Measurements from ENCODE around the gene OGDH.
A peak's percentile ranks its signal among the peaks of the same experiment; 100 is the strongest.
"Not testable (repeated sequence)": the region's sequence is repeated elsewhere in the genome, so short reads cannot be mapped to it uniquely, and the experiment has no call there.

The OGDH gene

GRCh38 chr7:44673771-44674170 is 67.3 kb downstream of the OGDH start:
- no peak for ATAC-seq

GRCh38 chr7:44674381-44674780 is 68.0 kb downstream of the OGDH start:
- ATAC-seq: no peak

GRCh38 chr7:44676776-44677175 is 70.3 kb downstream of the OGDH start:
- no peak for ATAC-seq

- ATAC-seq: no peak
Measured at GRCh38 chr7:44678101-44678470, 71.7 kb downstream of the OGDH start.

- no peak for ATAC-seq
Measured at GRCh38 chr7:44678471-44679179, 72.2 kb downstream of the OGDH start.

GRCh38 chr7:44681645-44682044 is 75.2 kb downstream of the OGDH start:
- peak in 1 of 2 donors; percentile 24 for ATAC-seq

- no peak for ATAC-seq
Measured at GRCh38 chr7:44685723-44686122, 79.3 kb downstream of the OGDH start.

GRCh38 chr7:44689427-44689826 is 83.0 kb downstream of the OGDH start:
- ATAC-seq: peak in 1 of 2 donors; percentile 60

- no peak for ATAC-seq
Measured at GRCh38 chr7:44693641-44694313, 87.3 kb downstream of the OGDH start.

GRCh38 chr7:44694326-44694725 is 87.9 kb downstream of the OGDH start:
- ATAC-seq: no peak

- ATAC-seq: no peak
Measured at GRCh38 chr7:44694766-44695165, 88.3 kb downstream of the OGDH start.

GRCh38 chr7:44695756-44696155 is 89.3 kb downstream of the OGDH start:
- ATAC-seq: no peak

- ATAC-seq: no peak
Measured at GRCh38 chr7:44696728-44697127, 90.3 kb downstream of the OGDH start.

GRCh38 chr7:44697136-44698045 is 91.0 kb downstream of the OGDH start:
- no peak for ATAC-seq

- no peak for ATAC-seq
Measured at GRCh38 chr7:44698046-44698580, 91.7 kb downstream of the OGDH start.

- ATAC-seq: not testable (repeated sequence)
Measured at GRCh38 chr7:44699598-44699997, 93.2 kb downstream of the OGDH start.

- no peak for ATAC-seq
Measured at GRCh38 chr7:44700322-44700721, 93.9 kb downstream of the OGDH start.

- ATAC-seq: not testable (repeated sequence)
Measured at GRCh38 chr7:44703391-44703790, 97.0 kb downstream of the OGDH start.

- ATAC-seq: no peak
Measured at GRCh38 chr7:44703921-44704320, 97.5 kb downstream of the OGDH start.

- no peak for ATAC-seq
Measured at GRCh38 chr7:44705434-44705833, 99.0 kb downstream of the OGDH start.

GRCh38 chr7:44706788-44707557 is 100.5 kb downstream of the OGDH start:
- ATAC-seq: no peak

- ATAC-seq: no peak
Measured at GRCh38 chr7:44707558-44708230, 101.3 kb downstream of the OGDH start.

All from activated CD4-positive, CD25-positive, alpha-beta regulatory T cell treated with anti-CD3 and anti-CD28 coated beads, Interleukin-2, amount 50 U/mL, for 24 hours (primary cell).